Measurements from ENCODE around the gene USP46.

DNA sequence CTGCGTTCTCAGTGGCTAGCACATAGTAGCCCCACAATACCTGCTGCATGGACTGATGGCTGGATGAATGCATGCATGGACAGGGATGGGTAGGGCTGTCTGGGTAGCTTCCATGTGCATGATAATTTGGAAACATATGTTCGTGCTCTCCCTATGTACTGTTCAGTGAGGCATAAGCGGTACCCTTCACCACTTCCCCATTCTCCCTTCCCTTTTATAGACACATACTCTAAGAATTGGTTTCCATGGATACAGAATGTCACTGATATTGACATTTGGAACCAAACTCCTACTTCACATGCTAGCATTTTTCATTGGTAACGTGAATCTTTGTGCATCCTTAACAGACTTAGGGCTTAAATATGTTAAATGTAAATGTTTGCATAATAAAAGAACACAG, 20.4 kb downstream of the USP46 start:
- TF ChIP-seq, protein P1, sequence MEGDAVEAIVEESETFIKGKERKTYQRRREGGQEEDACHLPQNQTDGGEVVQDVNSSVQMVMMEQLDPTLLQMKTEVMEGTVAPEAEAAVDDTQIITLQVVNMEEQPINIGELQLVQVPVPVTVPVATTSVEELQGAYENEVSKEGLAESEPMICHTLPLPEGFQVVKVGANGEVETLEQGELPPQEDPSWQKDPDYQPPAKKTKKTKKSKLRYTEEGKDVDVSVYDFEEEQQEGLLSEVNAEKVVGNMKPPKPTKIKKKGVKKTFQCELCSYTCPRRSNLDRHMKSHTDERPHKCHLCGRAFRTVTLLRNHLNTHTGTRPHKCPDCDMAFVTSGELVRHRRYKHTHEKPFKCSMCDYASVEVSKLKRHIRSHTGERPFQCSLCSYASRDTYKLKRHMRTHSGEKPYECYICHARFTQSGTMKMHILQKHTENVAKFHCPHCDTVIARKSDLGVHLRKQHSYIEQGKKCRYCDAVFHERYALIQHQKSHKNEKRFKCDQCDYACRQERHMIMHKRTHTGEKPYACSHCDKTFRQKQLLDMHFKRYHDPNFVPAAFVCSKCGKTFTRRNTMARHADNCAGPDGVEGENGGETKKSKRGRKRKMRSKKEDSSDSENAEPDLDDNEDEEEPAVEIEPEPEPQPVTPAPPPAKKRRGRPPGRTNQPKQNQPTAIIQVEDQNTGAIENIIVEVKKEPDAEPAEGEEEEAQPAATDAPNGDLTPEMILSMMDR (IDR thresholded peaks at IDR 0.05), result no peak
- no peak for TF ChIP-seq POLR2A (IDR thresholded peaks at IDR 0.05)
